Measurements from ENCODE around the gene NATD1.
"Not testable (repeated sequence)": the region's sequence is repeated elsewhere in the genome, so short reads cannot be mapped to it uniquely, and the experiment has no call there.

NATD1 gene

DNA sequence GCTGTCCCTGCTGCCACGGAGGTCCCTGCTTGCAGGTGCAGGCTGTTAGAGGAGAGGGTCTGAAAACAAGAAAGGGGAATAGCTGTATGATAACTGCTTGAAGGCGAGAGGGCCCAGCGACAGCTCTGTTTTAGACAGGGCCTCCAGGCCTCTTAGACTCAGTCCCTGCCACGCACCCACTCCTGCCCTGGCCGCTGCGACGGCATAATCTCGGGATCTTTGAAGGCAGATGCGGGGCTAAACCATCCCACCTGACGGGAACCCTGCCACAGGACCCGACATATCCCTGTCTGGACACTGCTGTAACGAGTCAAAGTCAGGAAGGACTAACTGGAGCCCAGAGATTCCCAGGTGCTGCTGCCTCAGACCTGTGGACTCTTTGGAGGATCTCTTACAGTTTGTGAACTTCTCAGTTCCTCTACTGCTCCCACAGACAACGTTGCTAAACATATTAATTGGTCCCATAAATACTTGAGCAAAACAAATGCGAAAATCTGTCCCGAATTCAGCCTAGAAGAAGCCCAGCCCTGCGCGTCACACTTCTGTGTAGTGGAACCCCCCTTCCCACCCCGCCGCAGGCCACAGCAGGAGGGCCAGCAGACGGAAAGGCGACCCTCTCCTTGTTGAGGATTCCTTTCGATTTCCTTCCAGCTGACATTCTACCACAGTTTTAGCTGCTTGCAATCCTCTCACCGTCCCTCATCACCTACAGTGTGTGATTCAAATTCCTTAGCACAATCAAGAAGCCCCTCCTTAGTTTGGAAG is 38.3 kb downstream of the NATD1 start:
- peak; percentile 53 for DNase-seq (ENCODE audit: low spot score)

DNA sequence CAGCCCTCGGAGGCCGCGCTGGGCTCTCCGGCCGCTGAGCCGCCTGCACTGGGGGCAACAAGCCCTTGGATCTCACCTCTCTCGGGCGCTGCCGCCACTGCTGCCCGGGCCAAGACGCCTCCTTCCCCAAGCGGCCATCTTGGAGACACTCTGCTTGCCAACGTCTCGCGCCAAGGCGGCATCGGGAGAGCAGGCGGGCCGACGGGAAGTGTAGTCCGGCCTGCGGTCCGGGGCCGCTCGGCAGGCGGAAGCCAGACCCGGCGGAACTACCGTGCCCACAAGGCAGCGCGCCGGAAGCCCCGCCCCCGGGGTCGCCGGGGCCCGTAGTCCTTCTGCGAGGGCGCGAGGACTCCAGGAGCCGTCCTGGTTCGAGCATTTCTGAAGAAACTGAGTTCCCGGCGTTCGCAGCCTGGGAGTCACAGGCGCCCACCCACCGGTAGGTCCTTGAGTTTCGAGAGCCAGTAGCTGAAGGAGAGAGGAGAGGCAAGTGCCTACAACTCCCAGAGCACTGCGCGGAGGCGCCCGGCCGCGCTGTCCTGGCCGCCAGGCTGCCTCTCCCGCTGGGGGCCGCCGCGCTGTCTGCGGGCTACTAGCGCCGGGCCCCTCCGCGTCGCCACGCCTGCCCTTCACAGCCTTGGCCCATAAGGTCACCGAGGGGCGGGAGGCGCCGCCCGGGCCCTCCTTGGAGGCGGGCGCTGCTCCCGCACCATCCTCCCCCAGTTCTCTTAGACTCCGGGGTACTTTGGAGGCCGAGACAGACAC is 39.0 kb downstream of the NATD1 start, which contains the start of gene TMEM11:
Gene TMEM11, minus strand, starts transcription at position 147 of the 762 bp plus-strand sequence. Its CDS starts 9 bp downstream, at position 138.
- DNase-seq (ENCODE audit: low spot score) = peak; percentile 97

DNA sequence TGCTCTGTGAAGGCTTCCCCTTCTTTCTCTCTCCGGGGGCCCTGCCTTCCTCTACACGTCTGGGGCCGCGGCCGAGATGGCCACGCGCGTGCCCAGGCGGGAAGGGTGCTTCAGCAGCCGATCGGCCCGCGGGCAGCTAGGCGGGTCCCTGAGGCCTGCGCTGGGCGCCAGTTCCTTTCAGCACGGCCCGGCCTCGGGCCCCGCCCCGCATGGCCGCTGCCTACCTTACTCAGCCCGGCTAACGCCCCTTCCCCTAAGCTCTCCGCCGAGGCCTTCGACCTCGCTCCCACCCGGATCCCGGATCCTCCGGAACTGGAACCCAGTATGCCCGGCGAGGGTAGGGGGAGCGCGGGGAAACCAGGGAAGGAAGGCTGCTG is 39.6 kb downstream of the NATD1 start:
- no peak for DNase-seq (ENCODE audit: low spot score)

DNA sequence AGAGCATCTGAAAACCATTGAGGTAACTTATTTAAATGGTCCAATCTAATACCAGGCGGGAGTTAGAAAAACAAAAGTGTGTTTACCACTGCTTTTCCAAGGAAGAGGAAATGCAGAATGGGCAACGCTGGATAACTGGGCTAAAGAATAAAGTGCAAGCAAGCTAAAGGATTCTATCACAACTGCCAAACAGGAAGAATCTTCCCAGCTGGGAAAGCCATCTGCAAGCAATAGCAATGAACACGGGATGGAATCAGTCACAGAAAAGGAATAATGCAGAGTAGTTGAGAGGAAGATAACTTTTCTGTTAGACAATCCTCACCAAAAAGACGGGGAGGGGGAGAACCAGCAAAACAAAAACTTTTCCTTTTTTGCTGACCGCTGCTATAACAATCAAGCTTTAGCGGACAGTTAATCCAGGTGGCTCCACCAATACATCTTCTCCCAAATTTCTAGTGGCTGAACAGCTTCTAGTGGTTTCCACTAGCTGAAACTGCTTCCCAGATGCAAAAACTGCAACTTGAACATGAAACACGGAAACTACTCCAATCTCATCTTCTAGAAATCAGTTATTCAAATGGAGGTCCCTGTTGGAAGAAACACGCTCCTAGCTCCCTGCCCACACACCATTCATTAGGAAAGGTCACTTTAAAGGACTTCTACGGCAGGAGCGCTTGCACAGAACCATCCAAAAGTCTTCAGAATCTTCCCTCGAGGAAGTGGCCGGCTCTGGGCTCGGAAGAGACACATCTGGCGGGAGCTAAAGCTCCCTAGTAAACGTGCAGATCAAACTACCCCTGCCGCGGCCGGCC is 40.2 kb downstream of the NATD1 start:
- no peak for DNase-seq (ENCODE audit: low spot score)

DNA sequence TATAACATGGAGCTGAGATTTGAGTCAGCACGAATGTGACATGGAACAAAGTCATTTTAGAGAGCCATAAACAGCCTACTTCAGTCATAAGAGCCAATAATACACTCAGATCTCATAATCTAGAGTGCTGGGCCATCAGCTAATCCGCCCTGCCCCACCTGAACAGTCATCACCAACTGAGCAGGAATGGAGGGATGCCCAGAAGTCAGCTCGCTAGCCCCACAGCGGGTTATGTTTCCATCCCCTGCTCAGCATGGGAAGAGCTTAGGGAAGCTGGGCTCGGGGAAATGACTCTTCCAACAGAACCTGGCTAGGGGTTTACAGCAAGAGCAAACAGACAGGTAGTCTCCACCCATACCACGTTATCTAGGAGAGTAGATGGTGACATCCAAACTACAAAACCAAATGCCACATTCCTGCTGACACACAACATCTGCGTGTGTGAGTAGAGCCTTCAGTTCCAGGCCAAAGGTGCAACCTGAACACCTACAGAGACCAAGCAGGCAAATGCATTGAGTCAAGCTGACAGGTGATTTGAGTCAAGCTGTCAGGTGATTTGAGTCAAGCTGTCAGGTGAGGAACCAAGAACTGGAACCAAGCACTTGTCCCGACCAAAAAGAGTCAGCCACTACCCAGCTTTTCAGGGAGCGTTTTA is 41.3 kb downstream of the NATD1 start:
- no peak for DNase-seq (ENCODE audit: low spot score)

DNA sequence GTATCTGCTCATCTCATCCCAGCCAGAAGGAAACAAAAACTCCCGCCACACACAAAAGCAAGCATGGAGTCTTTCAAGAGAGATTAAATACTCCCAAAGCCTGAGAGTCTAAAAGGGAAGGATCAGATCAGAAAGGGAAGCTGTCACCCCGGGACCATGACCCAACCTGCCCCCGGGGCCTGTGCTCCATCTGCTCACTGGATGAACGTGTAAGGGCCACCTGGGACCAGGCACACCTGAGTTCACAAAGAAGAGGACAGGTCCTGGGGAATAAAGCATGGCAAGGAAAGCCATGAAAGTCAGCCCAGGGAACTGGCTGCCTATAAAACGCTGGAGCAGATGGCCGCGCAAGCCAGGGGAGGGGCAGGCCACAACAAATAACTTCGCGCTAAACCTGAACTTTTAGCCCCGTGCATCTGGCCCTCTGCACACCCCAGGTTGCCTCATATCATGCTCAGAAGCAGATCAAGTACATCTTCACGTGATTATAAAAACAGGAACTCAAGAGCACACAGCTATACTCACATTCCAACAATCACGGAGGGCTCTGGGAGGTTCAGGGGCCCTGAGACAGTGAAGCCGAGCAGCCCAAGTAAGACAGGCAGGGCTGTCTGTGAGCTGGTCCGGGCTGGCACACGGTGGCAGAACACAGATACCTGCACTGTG is 42.7 kb downstream of the NATD1 start:
- no peak for DNase-seq (ENCODE audit: low spot score)

DNA sequence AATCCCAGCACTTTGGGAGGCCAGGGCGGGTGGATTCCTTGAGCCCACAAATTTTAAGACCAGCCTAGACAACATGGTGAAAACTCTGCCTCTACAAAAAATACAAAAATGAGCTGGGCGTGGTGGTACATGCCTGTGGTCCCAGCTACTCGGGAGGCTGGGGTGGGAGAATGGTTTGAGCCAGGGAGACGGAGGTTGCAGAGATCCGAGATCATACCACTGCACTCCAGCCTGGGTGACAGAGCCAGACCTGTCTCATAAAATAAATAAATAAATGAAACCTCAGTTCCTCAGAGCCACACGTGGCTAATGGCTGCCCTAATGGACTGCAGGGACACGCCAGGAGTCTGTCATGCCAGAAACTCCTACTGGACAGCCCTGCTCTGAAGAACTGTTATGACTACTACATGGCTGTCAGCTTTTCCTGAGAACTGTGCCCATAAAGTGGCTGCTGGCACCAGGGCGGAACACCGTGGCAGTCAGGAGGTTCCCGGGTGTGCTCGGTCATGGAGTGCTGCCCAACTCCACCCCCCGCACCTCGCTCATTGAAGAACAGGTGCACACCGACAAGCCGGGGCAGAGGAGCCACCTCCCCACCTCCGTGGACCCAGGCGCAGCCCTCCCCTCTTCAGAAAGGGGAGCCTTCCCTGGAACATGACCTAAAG is 43.6 kb downstream of the NATD1 start:
- peak; percentile 48 for DNase-seq (ENCODE audit: low spot score)

DNA sequence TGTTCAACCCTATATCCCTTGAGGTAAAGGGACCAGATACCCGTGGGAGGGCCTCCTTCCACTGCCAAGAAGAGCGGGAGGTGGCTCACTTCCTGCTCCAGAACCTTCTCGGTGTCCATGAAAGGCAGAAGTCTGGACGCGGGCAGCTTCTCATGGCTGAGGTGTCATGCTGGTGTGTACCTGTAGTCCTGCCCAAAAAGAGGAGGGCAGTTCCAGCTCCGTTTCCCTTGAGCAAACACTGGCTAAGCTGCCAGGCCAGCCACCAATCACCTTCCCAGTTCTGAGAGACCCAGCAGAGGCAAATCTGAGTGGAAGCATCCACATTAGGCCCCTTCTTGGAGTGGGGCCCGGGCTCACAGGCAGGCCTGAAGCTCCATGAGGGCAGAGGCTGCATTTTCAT is 44.9 kb downstream of the NATD1 start:
- DNase-seq (ENCODE audit: low spot score) = no peak

DNA sequence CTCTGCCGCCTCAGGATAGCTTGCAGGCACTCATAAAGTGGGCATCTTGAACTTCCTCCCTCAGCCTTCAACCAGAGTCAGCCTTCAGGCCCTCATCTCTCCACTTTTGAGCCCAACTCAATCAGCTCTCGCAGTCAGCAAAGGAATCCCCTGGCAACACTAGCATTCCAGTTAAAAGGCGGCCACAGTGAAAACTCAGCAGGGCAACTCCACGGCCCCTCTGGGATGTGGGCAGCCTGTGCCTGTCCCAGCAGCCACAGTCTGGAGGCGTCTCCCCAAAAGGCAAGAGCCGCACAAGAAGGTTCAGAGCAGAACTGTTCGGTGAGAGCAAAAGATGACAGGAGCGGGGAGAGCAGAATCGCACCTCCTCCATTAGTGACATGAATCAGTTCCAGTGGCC is 48.3 kb downstream of the NATD1 start:
- DNase-seq (ENCODE audit: low spot score) = no peak

DNA sequence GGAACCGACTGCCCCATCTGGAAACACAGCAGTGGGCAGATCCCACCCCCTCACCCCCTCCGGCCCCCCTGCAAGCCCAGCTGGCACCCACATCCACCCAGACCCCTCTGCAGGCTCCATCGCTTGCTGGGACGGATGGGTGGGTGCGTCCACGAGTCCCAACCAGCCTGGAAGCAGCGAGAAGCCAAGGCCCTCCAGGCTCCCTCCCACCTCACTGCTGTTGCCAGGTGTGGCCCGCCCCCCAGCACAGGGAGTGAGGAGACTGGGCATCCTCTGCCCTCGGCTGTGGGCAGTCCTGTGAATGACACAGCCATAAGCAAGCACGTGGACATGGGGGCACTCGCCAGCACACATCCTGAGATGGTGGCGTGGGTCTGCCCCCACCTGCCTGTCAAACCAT is 50.7 kb downstream of the NATD1 start:
- no peak for DNase-seq (ENCODE audit: low spot score)

DNA sequence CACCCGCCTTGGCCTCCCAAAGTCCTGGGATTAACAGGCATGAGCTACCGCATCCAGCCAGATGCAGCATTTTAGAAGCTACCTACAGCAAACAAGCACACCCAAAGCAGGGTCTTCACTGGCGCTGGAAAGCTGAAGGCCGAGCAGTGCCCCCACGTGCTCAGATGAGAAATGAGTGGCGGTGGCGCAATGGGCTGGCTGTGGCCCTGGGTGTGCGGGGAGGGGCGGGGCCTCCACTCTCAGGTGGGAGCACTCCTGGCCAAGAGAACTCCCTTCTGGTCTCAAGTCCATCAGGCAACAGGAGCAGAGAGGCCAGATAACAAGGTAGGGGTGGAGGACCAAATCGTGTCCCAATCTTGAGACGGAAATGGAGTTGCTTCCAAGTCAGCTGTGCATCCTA is 51.3 kb downstream of the NATD1 start:
- DNase-seq (ENCODE audit: low spot score) = no peak

DNA sequence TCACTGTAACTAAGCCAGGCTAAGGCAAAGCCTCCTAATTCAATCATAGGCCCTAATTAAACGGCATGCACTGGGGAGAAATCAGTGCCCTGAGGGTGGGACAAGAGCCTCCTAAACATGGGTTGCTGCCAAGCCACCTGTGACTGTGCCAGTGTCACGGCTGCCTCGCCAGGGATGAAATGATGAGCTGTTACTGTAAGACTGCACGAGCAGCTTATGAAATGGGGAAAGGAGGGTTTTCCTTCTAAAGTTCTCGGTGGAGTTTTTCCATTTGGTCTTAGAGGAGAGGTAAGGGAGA is 52.0 kb downstream of the NATD1 start:
- no peak for DNase-seq (ENCODE audit: low spot score)

DNA sequence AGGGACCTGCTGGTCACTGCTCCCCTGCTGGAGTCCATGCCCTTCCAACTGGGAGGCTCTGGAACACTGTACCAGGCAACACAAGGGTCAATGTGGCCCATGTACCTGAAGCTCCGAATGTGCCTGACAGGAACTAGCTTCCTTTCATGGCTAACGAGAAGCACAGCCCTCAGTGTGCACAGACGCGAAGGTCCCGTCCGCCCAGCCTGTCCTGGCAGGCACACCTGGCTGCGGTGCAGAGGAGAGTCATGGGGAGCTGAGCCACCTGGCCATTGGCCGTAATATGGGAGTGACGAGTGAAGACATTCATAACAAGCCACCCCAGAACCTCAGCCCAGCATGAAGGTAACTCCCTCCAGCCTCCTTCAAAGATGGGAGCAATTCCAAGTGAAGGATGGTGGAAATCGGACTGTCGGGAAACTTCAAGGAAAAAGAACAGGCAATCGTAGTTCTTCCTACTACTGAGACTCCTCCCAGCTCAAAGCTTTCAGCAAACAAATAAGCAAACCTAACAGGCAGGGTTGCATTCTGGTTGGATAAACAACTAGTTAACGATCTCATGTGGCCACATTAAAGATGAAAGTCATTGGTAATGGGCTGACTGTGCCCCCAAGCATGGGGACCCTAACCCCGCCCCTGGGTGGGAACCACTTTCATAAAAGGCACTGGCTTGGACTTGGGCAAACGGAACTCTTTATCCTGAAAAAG is 52.5 kb downstream of the NATD1 start:
- no peak for DNase-seq (ENCODE audit: low spot score)

DNA sequence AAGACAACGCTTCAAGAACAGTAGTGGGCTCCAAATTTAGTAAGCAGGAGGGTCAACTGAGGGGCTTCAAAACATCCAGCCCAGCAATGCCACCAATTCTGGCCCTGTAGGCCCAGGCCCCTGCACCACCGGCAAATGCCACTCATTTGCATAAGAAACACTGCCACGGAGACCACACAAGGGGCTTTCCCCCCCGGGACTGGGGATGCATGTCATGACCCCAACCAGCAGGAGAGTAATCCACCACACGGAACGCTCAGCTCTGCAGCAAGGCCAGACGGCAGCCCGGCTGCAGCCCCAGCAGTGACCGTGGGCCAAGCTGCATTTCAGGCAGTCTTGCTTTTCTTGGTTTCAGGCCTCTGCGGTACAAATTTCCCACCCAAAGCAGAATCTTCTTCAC is 53.4 kb downstream of the NATD1 start:
- DNase-seq (ENCODE audit: low spot score) = no peak

DNA sequence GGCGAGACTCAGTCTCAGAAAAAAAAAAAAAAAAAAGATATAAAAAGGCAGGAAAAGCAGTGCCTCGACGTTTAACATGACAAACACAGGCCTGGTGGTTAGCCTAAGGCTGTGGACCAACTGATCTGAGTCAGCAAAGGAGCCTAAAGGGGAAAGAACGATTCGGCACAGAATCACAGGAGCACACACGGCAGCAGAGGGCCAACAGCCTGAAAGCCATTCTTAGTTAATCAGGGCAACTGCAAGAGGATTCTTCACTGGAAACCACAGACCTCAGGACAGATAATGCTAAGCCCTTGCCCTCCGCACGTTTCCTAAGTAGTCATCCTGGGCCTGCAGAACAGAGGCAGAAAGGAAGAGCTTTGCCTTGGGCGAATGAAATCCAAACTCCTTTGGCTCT is 53.9 kb downstream of the NATD1 start:
- DNase-seq (ENCODE audit: low spot score) = no peak

DNA sequence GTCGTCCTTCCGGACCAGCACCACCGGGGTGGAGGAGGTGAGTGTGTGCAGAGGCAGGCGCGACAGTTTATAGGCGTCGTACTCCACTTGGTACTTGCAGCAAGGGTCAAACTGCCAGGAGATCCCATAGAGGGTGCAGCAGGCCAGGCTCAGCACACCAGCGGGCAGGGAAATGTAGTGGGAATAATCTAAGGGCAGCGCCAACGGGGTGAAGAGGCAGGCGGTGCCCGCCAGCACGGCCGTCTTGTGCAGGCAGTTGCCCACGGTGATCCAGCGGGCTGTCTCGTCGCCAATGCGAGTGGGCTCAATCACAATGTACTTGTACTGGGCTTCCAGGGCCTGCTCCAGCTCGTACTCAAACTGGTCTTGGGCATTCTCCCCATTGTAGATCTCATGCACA is 54.8 kb downstream of the NATD1 start:
- no peak for DNase-seq (ENCODE audit: low spot score)

DNA sequence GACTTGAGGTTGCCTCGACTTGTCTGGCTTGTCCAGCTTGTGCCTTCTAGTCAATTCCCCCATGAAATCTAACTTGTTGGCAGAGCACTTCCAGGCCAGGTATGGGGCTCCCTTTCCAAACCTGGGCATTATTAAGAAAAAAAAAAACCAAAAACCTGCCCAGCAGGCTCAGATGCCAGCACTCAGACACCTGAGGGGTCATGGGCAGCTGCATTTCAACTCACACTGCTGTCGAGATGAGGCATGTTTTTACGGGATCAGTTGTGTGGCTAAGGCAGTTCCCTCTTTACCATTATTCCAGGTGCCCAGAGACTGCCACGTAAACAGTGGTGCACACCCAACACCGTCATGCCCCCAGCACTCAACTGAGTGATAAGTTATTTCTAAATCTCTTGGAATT is 57.1 kb downstream of the NATD1 start:
- DNase-seq (ENCODE audit: low spot score) = no peak

DNA sequence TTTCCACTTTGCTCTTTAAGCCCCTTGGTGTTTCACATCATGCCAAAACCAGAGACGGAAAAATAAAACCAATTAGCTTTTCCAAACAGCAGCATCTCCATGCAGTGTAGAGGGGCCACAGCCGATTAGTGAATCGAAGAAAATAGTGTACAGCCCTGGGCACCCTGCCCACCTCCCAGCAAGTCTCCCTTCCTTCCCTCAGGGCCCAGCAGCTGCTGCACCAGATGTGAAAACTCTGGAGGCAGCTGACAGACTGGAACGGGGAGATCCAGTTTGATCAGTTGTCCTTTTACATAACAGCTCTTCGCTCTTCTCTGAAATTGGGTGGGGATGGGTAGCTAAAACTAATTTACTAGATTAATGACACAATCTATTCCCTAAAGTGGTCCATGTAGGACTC is 58.5 kb downstream of the NATD1 start:
- DNase-seq (ENCODE audit: low spot score) = no peak

DNA sequence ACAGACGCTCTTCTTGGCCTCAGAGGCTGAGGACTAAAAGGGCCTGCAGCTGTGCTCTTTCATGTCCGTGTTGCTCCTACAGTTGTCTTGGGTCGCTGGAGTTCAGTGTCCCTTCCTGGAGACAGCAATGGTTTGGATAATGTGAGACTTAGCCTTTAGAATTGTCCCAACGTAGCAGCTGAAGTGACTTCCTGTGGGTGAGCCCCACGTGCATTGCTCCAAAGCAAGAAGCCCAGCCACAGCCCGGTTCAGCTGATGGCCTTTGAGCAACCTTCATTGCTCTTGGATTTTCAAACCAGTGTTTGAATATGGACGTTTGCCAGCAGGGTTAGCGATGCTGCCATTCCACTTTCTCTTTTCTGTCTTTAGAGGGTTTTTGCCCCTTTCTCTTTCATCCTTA is 59.0 kb downstream of the NATD1 start:
- no peak for DNase-seq (ENCODE audit: low spot score)

DNA sequence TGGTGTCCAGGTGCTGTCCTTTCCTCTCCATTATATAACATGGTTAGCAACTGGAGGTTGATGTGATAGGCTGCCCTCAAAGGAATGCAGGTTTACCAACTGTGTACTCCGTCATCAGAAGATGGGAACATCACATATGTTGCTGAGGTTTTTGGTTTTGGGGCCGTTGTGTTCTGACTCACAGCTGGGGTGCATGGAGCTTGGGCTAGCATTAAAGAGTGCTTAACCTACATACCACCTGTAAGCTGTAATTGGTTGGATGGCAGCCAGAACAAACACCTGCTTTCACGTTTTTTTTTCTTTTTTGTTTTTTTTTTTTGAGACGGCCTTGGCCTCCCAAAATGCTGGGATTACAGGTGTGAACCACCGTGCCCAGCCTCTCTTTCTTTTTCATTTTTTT is 60.2 kb downstream of the NATD1 start:
- no peak for DNase-seq (ENCODE audit: low spot score)

DNA sequence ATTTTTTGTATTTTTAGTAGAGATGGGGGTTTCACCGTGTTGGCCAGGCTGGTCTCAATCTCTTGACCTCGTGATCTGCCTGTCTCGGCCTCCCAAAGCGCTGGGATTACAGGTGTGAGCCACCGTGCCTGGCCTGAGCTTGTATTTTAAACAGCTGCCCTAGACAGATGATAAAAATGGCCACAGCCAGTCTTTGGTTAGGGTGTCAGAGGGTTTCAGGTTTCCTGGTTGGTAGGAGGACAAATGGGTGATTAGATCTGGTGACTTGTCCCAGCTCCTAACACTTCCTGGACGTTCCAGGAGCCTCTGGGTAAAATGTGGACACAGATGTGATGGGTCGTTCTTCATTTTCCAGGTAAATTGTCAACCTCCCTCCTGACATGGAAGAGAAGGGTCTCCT is 60.8 kb downstream of the NATD1 start:
- not testable (repeated sequence) for DNase-seq (ENCODE audit: low spot score)
